ENCODE data around the gene EYS.

GRCh38 chr6:65469650-65470049 lies 237.4 kb downstream of the EYS start:
- TF ChIP-seq EZH2 (IDR thresholded peaks at IDR 0.05) (no peak), POLR2AphosphoS5 (IDR thresholded peaks at IDR 0.05; ENCODE audit: borderline replicate concordance, low read depth, low read length) (no peak)

All from SK-N-MC (cell line).